ENCODE measurements around the gene GNAL. TPM values are rescaled to one million over a fixed set of nuclear protein-coding genes. Genes with fewer than 3 reads are reported as not detected.

Gene GNAL
- 59.8 TPM for total RNA-seq

GRCh38 chr18:11688972-11689668, at the start of gene GNAL:
Gene GNAL (plus strand): TSS chr18:11689264. CDS start chr18:11689564, 300 bp downstream.

GRCh38 chr18:11851146-11851805, 162.2 kb downstream of the GNAL start, which contains the start of gene CHMP1B:
Gene CHMP1B (plus strand): TSS chr18:11851413. CDS start chr18:11851512, 99 bp downstream.

GRCh38 chr18:11908182-11909060, 219.4 kb downstream of the GNAL start, which contains the start of gene MPPE1:
Gene MPPE1 (minus strand): TSS chr18:11908317. CDS start chr18:11897264, 11,053 bp downstream.

Other genes starting within 250 kb of the GNAL start
- gene SLC35G4, start 79.7 kb upstream of the GNAL start, total RNA-seq = not detected
- gene CHMP1B, start 162.1 kb downstream of the GNAL start, total RNA-seq = 54.5 TPM
- gene MPPE1, start 219.1 kb downstream of the GNAL start, total RNA-seq = 31.9 TPM

Measured in parietal lobe (tissue), 1 donor.